ENCODE data around the gene RGS6.

GRCh38 chr14:72305561-72305960 is 373.3 kb downstream of the RGS6 start:
- TF ChIP-seq CTCF (IDR thresholded peaks at IDR 0.05) (no peak), POLR2A (IDR thresholded peaks at IDR 0.05) (no peak), POLR2AphosphoS5 (IDR thresholded peaks at IDR 0.05) (no peak)
